GM19023 (cell line): ENCODE measurements around the gene CDYL2.

Experiments
- ATAC-seq: cut with Tn5 transposase; IDR thresholded peaks from one replicate; pipeline ENCODE4 v1.9.1; 2021; ENCODE audit warnings: mild to moderate bottlenecking, moderate library complexity; ENCODE audit not compliant: unreplicated experiment

CDYL2 gene

DNA sequence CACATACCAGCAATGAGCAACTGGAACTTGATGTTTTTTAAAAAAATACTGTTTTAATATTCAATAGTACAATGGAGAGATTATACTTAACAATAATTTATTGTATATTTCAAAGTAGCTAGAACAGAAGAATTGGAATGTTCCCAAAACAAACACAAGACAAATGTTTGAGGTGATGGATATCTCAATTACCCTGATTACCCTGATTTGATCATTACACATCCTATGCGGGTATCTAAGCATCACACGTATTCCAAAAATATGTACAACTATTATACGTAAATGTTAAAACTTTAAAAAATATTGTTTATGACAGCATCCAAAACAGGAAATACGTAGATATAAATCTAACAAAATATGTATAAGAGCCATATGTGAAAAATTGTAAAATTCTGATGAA, 166.8 kb downstream of the CDYL2 start:
- no peak for ATAC-seq

- ATAC-seq: no peak
Measured at GRCh38 chr16:80631581-80631980, 172.8 kb downstream of the CDYL2 start.

- ATAC-seq: no peak
Measured at GRCh38 chr16:80628254-80628653, 176.1 kb downstream of the CDYL2 start.

GRCh38 chr16:80627108-80627507, 177.3 kb downstream of the CDYL2 start:
- peak; percentile 69 for ATAC-seq

DNA sequence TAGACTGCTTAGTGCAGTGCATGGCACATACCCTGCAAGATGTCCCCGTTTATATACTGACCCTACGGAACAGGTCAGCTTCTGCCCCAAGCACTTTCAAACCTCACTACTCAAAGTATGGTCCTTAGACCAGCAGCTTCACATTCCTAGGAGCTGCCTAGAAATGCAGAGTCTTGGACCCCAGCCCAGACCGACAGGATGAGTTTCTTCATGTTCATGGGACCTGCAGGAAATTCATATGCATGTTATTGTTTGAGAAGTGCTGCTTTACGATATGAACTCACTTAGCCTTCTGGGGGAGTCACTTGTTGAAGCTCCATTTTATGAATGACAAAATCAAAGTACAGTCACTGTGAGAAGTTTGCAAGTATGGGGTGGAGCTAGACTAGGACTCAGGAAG, 181.0 kb downstream of the CDYL2 start:
- ATAC-seq: no peak

DNA sequence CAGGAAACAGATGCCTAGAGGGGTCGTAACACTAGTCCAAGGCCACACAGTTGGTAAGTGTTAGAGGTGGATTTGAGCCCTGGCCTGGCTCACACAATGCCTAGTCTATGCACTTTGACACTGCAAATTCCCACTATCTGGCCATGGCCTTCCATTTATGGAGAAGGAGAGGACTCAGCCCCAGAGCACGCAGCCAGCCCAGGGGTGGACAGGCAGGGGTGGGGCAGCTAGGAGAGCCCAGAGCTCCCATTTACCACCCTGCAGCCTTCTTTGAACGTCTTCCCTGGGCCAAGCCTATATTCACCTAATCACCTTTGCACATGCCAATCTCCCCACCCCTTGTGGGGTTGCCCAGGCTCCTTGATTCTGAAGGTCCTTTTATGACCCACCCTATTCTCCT, 182.4 kb downstream of the CDYL2 start:
- no peak for ATAC-seq

GRCh38 chr16:80620736-80621605, 183.4 kb downstream of the CDYL2 start:
- ATAC-seq: no peak

GRCh38 chr16:80619824-80620223, 184.6 kb downstream of the CDYL2 start:
- no peak for ATAC-seq

GRCh38 chr16:80618862-80619648, 185.3 kb downstream of the CDYL2 start:
- ATAC-seq: no peak

DNA sequence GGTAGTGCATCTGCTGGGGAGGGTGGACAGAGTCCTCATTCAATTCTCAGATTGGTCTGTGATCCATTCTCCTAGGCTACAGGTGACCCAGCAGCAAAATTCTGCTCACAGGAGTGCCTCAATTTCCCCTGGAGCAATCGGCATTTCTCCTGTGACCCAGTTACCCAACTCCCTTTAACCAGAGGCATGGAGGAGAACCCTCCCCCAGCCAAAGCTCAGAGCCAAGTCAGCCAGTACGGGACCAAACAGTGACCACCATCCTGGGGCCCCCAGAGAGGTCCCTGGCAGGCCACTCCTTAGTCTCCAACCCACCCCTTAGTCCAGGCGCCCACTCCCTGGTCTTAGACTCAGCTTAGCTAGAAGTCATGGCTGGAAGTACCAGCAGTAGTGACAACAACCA, 188.0 kb downstream of the CDYL2 start:
- ATAC-seq: no peak

- ATAC-seq: no peak
Measured at GRCh38 chr16:80615735-80616134, 188.7 kb downstream of the CDYL2 start.

DNA sequence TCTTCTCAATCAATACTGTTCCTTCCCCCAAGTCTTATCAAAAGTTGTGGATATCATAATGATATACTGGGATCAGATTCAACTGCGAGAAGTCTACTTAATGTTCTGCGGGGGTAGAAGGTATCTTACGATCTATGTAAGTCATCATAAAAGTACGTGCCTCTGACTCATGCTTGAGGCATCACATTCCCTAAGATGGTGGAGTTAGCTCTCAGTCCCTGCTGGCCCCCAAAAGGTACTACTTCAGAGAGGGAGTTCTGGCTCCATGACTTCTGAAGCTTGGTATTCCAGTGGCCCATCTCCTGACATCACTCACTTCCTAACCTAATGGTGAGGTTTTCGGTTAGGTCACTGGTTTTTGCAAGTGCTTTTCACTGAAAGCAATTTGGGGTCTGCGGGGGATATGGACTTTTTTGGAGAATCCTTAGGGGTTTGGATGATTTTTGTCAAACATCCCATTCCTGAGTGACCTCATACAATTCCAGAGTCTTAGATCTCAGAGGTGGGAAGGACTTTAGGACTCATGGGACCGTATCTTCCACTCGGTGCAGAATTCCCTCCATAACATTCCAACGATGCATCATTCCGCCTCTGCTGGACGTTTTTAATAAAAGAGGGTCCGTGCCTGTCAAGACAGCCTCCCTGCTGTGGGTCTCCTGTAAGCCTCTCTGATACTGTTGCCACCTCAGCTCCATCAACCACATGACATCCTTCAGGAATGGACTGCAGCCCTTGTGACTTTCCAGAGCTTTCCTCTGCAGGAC, 189.3 kb downstream of the CDYL2 start:
- no peak for ATAC-seq

DNA sequence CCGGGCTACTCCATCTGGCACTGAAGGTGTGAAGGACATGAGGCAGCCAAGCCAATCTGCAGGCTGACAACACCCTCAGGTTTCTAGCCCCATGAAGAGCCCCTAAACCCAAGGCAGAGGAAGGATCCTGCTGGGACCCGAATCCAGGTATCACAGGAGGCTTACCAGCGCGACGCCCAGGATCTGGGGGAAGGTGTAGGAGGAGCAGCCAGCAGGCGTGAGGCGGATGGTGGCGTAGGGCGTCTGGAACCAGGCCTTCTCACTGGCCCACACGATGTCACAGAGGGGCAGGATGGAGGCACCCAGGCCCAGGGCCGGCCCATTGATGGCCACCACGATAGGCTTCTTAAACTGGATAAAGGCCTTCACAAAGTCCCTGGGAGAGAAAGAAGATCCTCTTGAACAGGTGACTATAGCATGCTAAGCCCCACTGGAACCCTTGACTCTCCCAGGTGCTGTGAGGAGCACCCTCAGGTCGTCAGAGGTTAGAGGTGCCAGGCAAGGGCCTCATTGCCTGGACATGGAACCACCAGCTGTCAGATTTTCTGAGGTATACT, 191.9 kb downstream of the CDYL2 start:
- ATAC-seq: no peak

DNA sequence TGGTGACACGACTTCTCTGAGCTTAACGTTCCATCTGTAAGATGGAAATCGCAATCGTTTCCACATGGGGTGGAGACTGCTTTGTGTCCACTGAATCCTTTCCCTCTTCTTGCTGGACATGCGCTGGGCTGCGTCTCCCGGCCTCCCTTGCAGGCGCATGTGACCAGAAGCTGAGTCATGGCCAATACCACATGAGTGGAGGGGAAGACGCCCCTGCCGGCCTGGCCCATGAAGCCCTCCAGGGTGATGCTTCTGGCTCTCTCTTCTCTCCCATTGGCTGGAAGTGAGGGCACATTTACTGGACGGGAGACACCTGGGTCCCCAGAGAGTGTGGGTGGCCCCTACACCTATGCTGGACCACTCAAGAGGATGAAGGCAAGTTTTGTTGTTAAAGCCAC, 192.5 kb downstream of the CDYL2 start:
- no peak for ATAC-seq

DNA sequence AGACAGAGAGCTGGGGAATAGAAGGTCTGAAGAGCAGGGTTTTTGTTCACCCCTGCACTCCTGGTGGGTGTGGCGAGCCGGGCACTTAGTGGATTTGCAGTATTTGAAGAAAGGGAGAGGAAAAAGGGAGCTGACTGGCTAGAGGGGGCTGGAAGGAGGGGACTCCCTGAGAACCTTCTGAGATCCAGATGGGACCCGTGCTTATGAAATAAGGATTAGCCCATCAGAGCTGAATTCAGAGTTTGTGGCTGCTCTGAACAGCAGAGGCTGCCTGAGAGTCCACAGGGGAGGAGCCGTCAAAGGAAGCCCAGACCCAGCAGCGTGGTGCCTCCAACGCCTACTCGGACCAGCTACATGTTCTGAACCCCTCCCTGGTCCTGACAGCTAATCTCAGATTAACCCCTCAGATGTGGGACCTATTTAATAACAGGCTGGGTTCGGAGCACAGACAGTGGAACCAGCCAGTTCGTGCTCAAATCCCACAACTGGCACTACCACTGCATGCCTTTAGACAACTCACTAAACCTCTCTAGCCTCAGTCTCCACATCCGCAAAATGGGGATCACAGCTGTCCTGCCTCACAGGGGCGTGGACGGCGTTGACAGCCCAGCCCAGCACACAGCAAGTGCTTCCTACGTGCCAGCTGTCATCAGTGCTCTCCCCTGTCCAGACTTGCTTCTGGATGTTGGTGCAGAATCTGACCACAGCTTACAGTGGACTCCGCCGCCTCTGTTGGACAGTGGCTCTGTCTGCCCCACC, 193.0 kb downstream of the CDYL2 start:
- no peak for ATAC-seq

DNA sequence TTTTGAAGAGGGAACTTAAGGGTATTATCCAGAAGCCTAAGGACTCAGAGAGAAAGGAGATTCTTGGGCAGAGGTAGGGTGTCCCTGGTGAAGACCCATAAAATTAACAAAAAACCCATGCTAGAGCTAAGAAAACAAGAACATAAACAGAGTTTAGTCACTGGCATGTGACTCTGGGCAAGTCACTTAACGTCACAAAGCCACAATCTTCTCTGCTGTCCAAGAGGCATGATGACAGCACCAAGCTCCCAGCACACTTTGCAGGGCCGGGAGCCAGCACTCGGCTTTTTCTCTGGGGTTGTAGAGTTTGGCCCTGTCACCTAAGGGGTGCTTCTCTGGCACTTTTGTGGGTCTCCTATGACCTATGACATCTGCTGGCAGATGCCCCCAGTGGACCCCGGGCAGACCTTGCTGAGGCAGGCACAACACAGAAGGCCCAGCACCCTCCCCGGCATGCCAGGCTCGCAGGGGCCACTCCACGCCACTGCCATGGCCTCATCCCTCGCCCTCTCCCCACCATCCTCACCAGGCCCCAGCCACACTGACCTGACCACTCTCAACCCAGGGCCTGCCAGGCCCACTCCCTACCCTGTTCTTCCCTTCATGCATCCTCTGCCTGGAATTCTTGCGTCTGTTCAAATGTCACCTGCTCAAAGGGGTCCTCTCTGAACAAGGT, 193.8 kb downstream of the CDYL2 start:
- ATAC-seq: no peak

GRCh38 chr16:80608946-80609345, 195.5 kb downstream of the CDYL2 start:
- no peak for ATAC-seq

DNA sequence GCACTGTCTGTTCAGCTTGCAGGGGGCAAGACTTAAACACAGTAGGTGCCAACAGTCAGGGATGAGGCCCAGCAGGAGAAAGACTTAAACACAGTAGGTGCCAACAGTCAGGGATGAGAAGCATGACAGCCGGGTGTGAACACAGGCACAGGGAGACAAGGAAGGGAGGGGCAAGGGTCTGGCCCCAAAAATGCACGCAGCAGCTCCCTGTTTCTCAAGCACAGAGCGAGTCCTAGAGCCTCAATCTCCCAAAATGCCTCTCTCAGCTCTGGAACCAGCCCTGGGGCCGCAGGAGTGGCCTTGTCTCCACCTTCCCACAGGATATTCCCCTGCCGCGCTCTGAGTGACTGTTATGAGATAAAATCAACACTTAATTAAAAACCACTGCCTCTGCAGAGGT, 197.2 kb downstream of the CDYL2 start:
- no peak for ATAC-seq

DNA sequence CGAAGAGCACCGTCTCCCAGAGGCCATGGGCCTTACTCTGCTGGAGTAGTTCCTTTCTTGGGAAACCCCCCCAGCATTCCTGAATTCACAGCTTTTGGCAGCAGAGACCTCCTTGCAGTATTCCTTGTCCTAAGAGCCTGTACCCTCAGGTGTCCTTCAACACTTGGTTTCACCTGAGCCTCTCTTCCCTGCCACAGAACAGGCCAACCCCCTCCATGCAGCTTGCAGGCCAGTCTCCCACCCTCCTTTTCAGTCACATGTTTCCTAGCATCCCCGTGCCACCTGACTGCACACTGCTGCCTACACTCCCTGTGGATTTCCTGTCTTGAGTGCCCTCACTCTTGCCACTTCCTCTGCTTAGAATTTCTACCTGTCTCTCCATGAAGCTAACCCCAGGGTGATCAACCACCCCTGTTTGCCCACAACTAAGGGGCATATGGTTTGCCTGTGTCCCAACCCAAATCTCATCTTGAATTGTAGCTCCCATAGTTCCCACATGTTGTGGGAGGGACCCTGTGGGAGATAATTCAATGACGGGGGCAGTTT, 198.1 kb downstream of the CDYL2 start:
- no peak for ATAC-seq
